Omental fat pad (tissue), 4 donors: Measurements from ENCODE around the gene CADM1. TPM values are rescaled to one million over a fixed set of nuclear protein-coding genes. Genes with fewer than 3 reads are reported as not detected.

ENCODE experiments used
- ATAC-seq: fragments of 150-250 bp; one replicate; pipeline ENCODE4 v1.9.1; 2016; ENCODE audit warnings: mild to moderate bottlenecking, moderate library complexity; ENCODE audit not compliant: low FRiP score
- DNase-seq: peaks from one replicate; pipeline ENCODE4 v3.0.0-alpha.2; 2019; ENCODE audit warnings: low spot score
- CTCF ChIP-seq, 3 donors: fragments of 450-650 bp; IDR thresholded peaks; one replicate each; pipeline ENCODE4 v1.5.1; 2016 to 2017; ENCODE audit warnings: antibody characterized with exemption in 3 of 3, mild to moderate bottlenecking in 3 of 3, moderate library complexity in 2 of 3
- total RNA-seq, 4 donors: library from RNA; depleted of rRNA; stranded (reverse); fragments of >200 nt; gene quantifications; one replicate each; pipeline ENCODE4 v1.1.0, GENCODE V29; 2016

Gene CADM1
- total RNA-seq, 4 donors from 2014 or later: 5.8 to 27.9 (median 14.9) TPM

- TF ChIP-seq CTCF (IDR thresholded peaks at IDR 0.05): no peak
- DNase-seq (no peak), ATAC-seq (no peak)
These were observed 223.4 kb downstream of the CADM1 start for GRCh38 chr11:115280775-115281174.

- ATAC-seq (no peak), DNase-seq (no peak)
- no peak for TF ChIP-seq CTCF (IDR thresholded peaks at IDR 0.05)
These were observed 224.1 kb downstream of the CADM1 start for GRCh38 chr11:115279813-115280761.

GRCh38 chr11:115276799-115277198 lies 227.4 kb downstream of the CADM1 start:
- ATAC-seq (no peak), DNase-seq (no peak)
- TF ChIP-seq CTCF (IDR thresholded peaks at IDR 0.05): no peak

GRCh38 chr11:115276191-115276590 lies 228.0 kb downstream of the CADM1 start:
- ATAC-seq: no peak
- DNase-seq: no peak
- TF ChIP-seq CTCF (IDR thresholded peaks at IDR 0.05): no peak

- TF ChIP-seq CTCF (IDR thresholded peaks at IDR 0.05): no peak
- ATAC-seq: no peak
- DNase-seq: no peak
These were observed 229.2 kb downstream of the CADM1 start for GRCh38 chr11:115275045-115275444.

- DNase-seq (no peak), ATAC-seq (no peak)
- TF ChIP-seq CTCF (IDR thresholded peaks at IDR 0.05): no peak
These were observed 231.3 kb downstream of the CADM1 start for GRCh38 chr11:115272925-115273324.

- no peak for TF ChIP-seq CTCF (IDR thresholded peaks at IDR 0.05)
- ATAC-seq (no peak), DNase-seq (no peak)
These were observed 232.6 kb downstream of the CADM1 start for GRCh38 chr11:115271643-115272042.
